Upper lobe of left lung (tissue), 6 donors: ENCODE measurements around the gene ATXN7L1. TPM values are rescaled to one million over a fixed set of nuclear protein-coding genes. Genes with fewer than 3 reads are reported as not detected.
A peak's percentile ranks its signal among the peaks of the same experiment; 100 is the strongest.

Source experiments
- ATAC-seq, 2 donors: fragments of 200-7000 bp; cut with Tn5 transposase; one replicate each; pipeline ENCODE4 v1.9.1; 2022; ENCODE audit warnings: mild to moderate bottlenecking in 2 of 2, moderate library complexity in 2 of 2; ENCODE audit not compliant: low FRiP score in 2 of 2
- DNase-seq, 2 donors: peaks; one replicate each; pipeline ENCODE4 v3.0.0-alpha.2; 2019 to 2020
- H3K27ac ChIP-seq, 4 donors: fragments of 200-600 bp; sonication (generic); one replicate each; pipeline ENCODE4 v1.5.1; 2016 to 2019
- H3K27me3 ChIP-seq, 4 donors: fragments of 200-600 bp; sonication (generic); one replicate each; pipeline ENCODE4 v1.5.1; 2017 to 2019
- H3K36me3 ChIP-seq, 4 donors: fragments of 200-600 bp; sonication (generic); one replicate each; pipeline ENCODE4 v1.5.1; 2016 to 2019
- H3K4me1 ChIP-seq, 4 donors: fragments of 200-600 bp; sonication (generic); one replicate each; pipeline ENCODE4 v1.5.1; 2018 to 2019
- H3K4me3 ChIP-seq, 4 donors: fragments of 200-600 bp; sonication (generic); one replicate each; pipeline ENCODE4 v1.5.1; 2017 to 2019; ENCODE audit warnings: mild to moderate bottlenecking in 2 of 4, moderate library complexity in 1 of 4
- H3K9me3 ChIP-seq, 4 donors: fragments of 200-600 bp; sonication (generic); one replicate each; pipeline ENCODE4 v1.5.1; 2018 to 2019
- CTCF ChIP-seq, 6 experiments: fragments of 450-650 bp in 4 of 6; fragments of 200-600 bp in 2 of 6; sonication (generic) in 2 of 6; IDR thresholded peaks; one replicate each; pipeline ENCODE4 v1.5.1; 2016 to 2019; ENCODE audit warnings: antibody characterized with exemption in 6 of 6
- EP300 ChIP-seq, 4 donors: sonication (generic); formaldehyde crosslinking; IDR thresholded peaks; one replicate each; pipeline ENCODE4 v1.5.1; 2017; ENCODE audit warnings: antibody characterized with exemption in 4 of 4, control low read depth in 2 of 4
- POLR2A ChIP-seq, 4 donors: fragments of 450-650 bp; IDR thresholded peaks; one replicate each; pipeline ENCODE4 v1.5.1; 2016 to 2017; ENCODE audit warnings: antibody characterized with exemption in 4 of 4, mild to moderate bottlenecking in 2 of 4
- POLR2AphosphoS5 ChIP-seq, 2 donors: sonication (generic); formaldehyde crosslinking; IDR thresholded peaks; one replicate each; pipeline ENCODE4 v1.5.1; 2017; ENCODE audit warnings: antibody characterized with exemption in 2 of 2
- WGBS, 2 donors: methylation state at CpG; one replicate each; pipeline ENCODE4 v1.1.5; 2017 to 2018; 5-methylcytosine and 5-hydroxymethylcytosine counted together
- total RNA-seq, 6 donors: library from RNA; depleted of rRNA in 4 of 6; stranded (reverse); fragments of >200 nt in 4 of 6; gene quantifications; one replicate each; pipeline versions ENCODE4 v1.1.0 to v1.2.1, GENCODE V29; 2016 to 2021
- donor health status: DM: no; HTN: no; CAD: no; lungs with moderate emphysema.
- donor health status: DM: no; HTN: yes; CAD: no; lungs with severe emphysema.

The ATXN7L1 gene
- total RNA-seq, 6 donors from 2014 or later = 7.1 to 43.0 (median 13.4) TPM

- peaks cover 0 to 42% (median 26%) of the 10 kb centered on the region in 4 donors for H3K36me3 ChIP-seq
- no peak for ATAC-seq
These were observed 234.1 kb downstream of the ATXN7L1 start for GRCh38 chr7:105642264-105642663.

GRCh38 chr7:105640956-105641810 is 235.2 kb downstream of the ATXN7L1 start:
- DNase-seq = peak in 1 of 2 donors; percentile 50
- 91 to 94% methylated on average over 15 to 16 of the region's 16 CpGs for WGBS, 2 donors

More at GRCh38 chr7:105642264-105642663, 234.1 kb downstream of the ATXN7L1 start:
- Histone ChIP-seq H3K4me3 (no peak overlapping the region), H3K9me3 (no peaks in the 10 kb centered on the region), H3K27me3 (no peaks in the 10 kb centered on the region), H3K4me1 (no peaks in the 10 kb centered on the region), H3K27ac (no peak overlapping the region)
- 94 to 97% methylated on average over 6 to 7 of the region's 7 CpGs for WGBS, 2 donors
- DNase-seq = no peak
- TF ChIP-seq CTCF (IDR thresholded peaks at IDR 0.05) (no peak), EP300 (IDR thresholded peaks at IDR 0.05) (no peak), POLR2A (IDR thresholded peaks at IDR 0.05) (no peak), POLR2AphosphoS5 (IDR thresholded peaks at IDR 0.05) (no peak)

GRCh38 chr7:105639667-105640493 is 236.5 kb downstream of the ATXN7L1 start:
- TF ChIP-seq CTCF (IDR thresholded peaks at IDR 0.05) (no peak), EP300 (IDR thresholded peaks at IDR 0.05) (no peak), POLR2A (IDR thresholded peaks at IDR 0.05) (no peak), POLR2AphosphoS5 (IDR thresholded peaks at IDR 0.05) (no peak)
- DNase-seq = no peak
- peak in 1 of 2 donors; percentile 11 for ATAC-seq
- 66 to 77% methylated on average over 15 to 19 of the region's 19 CpGs for WGBS, 2 donors
- Histone ChIP-seq H3K9me3 (no peaks in the 10 kb centered on the region), H3K4me3 (no peak overlapping the region), H3K27ac (peak overlapping the region in 1 of 4 donors; percentile 16), H3K27me3 (no peaks in the 10 kb centered on the region), H3K4me1 (no peaks in the 10 kb centered on the region), H3K36me3 (peaks cover 2 to 61% (median 39%) of the 10 kb centered on the region in 4 donors)

More at GRCh38 chr7:105640956-105641810, 235.2 kb downstream of the ATXN7L1 start:
- Histone ChIP-seq H3K9me3 (no peaks in the 10 kb centered on the region), H3K36me3 (peaks cover 0 to 52% (median 33%) of the 10 kb centered on the region in 4 donors), H3K4me1 (no peaks in the 10 kb centered on the region), H3K27ac (no peak overlapping the region), H3K4me3 (no peak overlapping the region), H3K27me3 (no peaks in the 10 kb centered on the region)
- TF ChIP-seq POLR2A (IDR thresholded peaks at IDR 0.05) (no peak), POLR2AphosphoS5 (IDR thresholded peaks at IDR 0.05) (no peak), EP300 (IDR thresholded peaks at IDR 0.05) (no peak), CTCF (IDR thresholded peaks at IDR 0.05) (no peak)
- ATAC-seq = no peak

GRCh38 chr7:105638902-105639495 is 237.4 kb downstream of the ATXN7L1 start:
- DNase-seq = peak in 1 of 2 donors; percentile 82
- H3K36me3 ChIP-seq = peaks cover 2 to 63% (median 41%) of the 10 kb centered on the region in 4 donors

More at GRCh38 chr7:105638902-105639495, 237.4 kb downstream of the ATXN7L1 start:
- peak in 1 of 2 donors; percentile 31 for ATAC-seq
- Histone ChIP-seq H3K27me3 (no peaks in the 10 kb centered on the region), H3K4me3 (no peak overlapping the region), H3K4me1 (no peaks in the 10 kb centered on the region), H3K27ac (no peak overlapping the region), H3K9me3 (no peaks in the 10 kb centered on the region)
- 75% methylated on average over 19 to 24 of the region's 24 CpGs for WGBS, 2 donors
- TF ChIP-seq POLR2A (IDR thresholded peaks at IDR 0.05) (no peak), EP300 (IDR thresholded peaks at IDR 0.05) (no peak), CTCF (IDR thresholded peaks at IDR 0.05) (no peak), POLR2AphosphoS5 (IDR thresholded peaks at IDR 0.05) (no peak)
